ENCODE results near the gene COL15A1.

DNA sequence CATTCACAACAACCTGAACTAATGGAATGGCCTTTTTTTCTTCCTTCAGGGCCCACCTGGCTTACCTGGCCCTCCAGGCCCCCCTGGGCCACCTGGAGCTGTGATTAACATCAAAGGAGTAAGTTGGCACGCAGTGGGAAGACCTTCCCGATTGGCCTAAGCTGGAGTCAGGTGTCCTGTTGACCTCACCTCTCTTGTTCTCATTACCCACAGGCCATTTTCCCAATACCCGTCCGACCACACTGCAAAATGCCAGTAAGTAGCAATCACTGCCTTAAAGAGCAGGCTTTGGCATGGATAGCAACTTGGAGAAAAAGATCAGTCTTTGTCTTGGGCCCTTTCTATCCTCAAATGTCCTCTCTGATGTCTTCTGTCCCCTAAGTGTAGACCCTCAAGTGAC is 105.9 kb downstream of the COL15A1 start:
- TF ChIP-seq, protein P1, sequence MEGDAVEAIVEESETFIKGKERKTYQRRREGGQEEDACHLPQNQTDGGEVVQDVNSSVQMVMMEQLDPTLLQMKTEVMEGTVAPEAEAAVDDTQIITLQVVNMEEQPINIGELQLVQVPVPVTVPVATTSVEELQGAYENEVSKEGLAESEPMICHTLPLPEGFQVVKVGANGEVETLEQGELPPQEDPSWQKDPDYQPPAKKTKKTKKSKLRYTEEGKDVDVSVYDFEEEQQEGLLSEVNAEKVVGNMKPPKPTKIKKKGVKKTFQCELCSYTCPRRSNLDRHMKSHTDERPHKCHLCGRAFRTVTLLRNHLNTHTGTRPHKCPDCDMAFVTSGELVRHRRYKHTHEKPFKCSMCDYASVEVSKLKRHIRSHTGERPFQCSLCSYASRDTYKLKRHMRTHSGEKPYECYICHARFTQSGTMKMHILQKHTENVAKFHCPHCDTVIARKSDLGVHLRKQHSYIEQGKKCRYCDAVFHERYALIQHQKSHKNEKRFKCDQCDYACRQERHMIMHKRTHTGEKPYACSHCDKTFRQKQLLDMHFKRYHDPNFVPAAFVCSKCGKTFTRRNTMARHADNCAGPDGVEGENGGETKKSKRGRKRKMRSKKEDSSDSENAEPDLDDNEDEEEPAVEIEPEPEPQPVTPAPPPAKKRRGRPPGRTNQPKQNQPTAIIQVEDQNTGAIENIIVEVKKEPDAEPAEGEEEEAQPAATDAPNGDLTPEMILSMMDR (IDR thresholded peaks at IDR 0.05; ENCODE audit: low read depth, low read length) = no peak
- TF ChIP-seq EZH2phosphoT487 (IDR thresholded peaks at IDR 0.05; ENCODE audit: low read depth) = no peak
